Colon (tissue), 2 donors: ENCODE measurements around the gene CCDC102B.
"Not testable (repeated sequence)": the region's sequence is repeated elsewhere in the genome, so short reads cannot be mapped to it uniquely, and the experiment has no call there.

Experiments used
- FAIRE-seq: peaks from 2 replicates; lab custom pipeline; 2012; peaks lifted over from hg19 to GRCh38; lab: Jason Lieb, UNC
- donor health status: control.
- donor health status: control.

Gene CCDC102B

GRCh38 chr18:68797871-68798270 lies at the start of gene CCDC102B:
TSS of gene CCDC102B (plus strand) at chr18:68798080. CDS start at chr18:68836764, 38,684 bp downstream.
- FAIRE-seq, result no peak

DNA sequence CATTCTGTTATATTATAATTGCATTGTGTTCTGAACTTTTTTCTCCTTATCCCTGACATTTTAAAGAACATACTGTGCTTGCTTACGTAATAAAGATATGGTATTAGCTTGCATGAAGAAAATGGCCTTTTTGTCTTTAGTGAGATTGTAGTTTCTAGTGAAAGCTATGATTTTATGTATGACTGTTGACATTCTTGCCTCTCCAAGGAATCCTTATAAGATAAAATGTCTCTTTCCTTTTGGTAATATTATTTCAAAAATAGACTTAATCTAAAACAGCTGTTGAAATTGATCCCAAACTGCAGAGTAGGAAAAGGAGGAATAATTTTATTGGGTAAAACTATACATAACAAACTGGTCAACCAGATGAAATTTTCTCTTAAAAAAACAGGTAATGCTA lies 40.8 kb upstream of the CCDC102B start:
- no peak for FAIRE-seq

DNA sequence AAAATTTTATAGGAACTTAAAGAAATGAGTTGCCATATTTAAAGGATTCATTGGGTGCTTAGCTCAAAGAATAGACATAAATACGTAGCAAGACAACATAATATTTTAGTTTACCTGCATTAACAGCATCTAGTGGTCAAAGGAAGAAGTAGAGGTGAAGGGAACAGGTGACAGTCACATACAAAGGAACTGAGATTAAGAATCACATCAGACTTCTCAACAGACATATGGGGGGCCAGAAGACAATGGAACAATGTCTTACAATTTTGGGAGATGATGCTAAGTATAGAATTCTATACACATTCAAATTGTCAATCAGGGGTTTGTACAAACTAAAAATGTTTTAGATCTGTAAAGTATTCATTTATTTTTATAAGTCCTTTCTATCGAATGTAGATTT lies 38.6 kb upstream of the CCDC102B start:
- no peak for FAIRE-seq

DNA sequence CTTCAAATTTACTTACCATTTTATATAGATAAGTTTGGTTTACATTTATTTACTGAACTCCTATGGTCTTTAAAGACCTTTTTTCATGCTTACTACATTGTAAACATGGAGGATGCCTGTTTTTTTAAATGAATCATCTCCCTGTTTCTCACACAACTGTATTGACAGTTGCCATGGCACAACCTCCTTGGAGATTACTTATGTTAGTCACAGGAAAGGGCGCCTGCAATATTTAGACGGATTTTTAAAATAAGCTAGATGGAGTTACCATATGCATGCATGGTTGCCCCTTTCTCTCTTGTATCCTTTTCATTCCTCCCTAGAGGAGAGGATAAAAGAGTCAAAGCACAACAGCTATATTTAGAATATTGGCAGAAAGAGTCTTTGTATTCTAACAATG lies 34.8 kb upstream of the CCDC102B start:
- FAIRE-seq, result no peak

- FAIRE-seq, result no peak
Observed at GRCh38 chr18:68764016-68764415, 33.9 kb upstream of the CCDC102B start.

DNA sequence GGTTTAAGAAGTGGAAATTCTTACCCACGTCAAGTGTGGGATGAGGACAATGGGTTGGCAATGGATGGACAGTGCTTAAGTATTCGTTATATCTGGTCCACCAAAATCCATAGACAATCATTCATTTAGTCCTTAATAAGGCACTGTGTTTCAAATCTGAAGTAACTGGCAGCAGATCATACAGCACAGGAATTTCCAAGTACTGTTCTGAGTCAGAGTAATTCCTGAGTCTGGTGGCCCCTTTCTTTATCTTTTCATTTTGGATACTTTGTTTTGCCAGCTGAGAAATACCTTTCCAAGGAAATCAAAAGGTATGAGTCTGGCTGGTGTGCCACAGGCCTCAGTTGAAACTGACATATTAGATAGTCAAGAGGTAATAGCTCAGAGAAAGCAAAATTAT lies 31.4 kb upstream of the CCDC102B start:
- FAIRE-seq, result no peak

DNA sequence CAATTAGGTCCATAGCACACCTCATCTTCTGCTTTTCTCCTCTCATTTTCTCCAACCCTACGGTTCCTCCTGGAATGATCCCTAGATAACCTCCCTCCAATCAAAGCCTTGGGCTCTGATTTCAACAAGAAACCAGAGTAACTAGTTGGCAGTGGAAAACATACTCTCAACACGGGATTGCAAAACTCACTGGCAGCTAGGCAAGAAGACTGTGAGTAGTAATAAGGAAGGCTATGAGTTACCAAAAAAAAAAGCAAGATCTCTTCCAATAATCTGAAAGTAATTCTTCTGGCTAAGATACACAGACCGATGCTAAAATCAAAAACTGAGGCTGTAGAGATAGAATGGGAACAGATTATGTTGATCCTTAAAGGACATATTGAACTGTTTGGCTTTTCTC lies 28.4 kb upstream of the CCDC102B start:
- FAIRE-seq, result no peak

DNA sequence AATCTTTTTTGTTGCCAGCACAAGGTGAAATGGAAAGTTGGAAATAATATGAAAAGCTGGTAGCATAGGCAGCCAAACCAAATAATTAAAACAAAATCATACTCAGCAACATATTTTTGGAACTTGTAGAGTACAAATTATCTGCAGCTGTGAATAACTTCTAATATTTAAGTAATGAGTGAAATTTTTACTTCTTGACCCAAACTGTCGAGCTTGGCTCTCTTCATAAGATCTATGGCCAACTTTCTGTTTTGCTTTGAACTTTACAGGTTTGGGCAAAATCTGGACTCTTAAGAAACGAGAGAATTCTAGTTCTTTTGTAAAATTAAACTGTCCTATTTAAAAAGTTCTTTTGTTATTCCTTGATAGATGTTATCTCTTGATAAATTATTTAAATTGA lies 25.6 kb upstream of the CCDC102B start:
- FAIRE-seq, result no peak

- FAIRE-seq, result no peak
Observed at GRCh38 chr18:68778280-68778886, 19.5 kb upstream of the CCDC102B start.

- no peak for FAIRE-seq
Observed at GRCh38 chr18:68779169-68779568, 18.7 kb upstream of the CCDC102B start.

DNA sequence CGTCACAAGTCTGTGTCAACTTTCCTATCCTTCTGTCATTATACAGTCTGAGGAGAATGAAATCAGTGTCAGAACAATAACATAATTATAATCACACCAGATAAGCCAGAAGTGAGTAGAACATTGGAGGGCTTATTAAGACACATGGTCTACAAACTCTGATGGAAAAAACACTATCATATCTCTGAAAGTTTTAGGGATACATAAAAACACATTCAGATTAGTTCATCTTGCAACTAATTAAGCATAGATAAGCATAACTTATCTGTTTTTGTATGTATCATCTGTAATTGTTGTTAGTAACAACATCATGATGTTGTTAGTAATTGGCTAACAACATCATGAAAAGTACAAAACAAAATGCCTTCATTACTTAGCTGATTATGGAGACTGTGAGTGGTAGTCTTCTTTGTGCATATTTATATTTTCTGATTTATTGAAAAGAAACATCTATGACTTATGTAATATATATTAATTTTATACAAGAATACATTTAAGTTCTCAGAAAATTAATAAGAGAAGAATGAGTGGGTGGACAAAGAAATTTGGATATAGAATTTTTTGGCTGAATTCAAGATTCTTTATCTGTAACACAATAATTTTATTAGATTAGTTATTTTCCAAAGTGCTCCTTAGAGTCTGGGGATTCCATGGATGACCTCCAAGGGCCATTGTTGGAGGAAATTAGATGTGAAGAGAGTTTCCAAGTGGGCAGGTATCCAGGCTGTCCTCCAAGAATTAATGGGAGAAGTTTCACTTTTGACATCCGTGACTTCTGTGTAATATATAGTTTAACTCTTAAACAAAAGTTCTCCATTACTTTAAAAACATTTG lies 16.9 kb upstream of the CCDC102B start:
- no peak for FAIRE-seq

DNA sequence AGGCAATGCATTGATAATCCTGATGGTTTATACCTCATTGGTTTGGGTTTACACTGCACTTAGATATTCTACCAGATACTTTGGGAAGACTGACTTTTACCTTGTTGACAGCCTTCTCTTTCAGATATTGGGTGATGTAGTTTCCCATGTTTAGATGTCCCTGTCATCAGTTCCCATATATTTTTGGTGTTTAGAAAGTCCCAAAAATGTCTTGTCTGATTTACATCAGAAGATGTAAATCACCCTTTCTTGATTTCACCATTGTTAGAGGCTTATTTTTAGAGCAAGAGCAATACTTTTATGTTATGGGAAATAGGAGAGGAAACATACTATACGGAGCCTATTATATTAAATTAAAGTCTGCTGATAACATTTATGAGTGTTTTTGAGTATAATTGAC lies 14.4 kb upstream of the CCDC102B start:
- FAIRE-seq, result no peak

GRCh38 chr18:68784071-68784470 lies 13.8 kb upstream of the CCDC102B start:
- no peak for FAIRE-seq

DNA sequence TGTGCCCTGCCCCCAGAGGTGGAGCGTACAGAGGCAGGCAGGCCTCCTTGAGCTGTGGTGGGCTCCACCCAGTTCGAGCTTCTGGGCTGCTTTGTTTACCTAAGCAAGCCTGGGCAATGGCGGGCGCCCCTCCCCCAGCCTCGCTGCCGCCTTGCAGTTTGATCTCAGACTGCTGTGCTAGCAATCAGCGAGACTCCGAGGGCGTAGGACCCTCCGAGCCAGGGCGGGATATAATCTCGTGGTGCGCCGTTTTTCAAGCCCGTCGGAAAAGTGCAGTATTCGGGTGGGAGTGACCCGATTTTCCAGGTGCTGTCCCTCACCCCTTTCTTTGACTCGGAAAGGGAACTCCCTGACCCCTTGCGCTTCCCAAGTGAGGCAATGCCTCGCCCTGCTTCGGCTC lies 7.6 kb upstream of the CCDC102B start:
- not testable (repeated sequence) for FAIRE-seq

DNA sequence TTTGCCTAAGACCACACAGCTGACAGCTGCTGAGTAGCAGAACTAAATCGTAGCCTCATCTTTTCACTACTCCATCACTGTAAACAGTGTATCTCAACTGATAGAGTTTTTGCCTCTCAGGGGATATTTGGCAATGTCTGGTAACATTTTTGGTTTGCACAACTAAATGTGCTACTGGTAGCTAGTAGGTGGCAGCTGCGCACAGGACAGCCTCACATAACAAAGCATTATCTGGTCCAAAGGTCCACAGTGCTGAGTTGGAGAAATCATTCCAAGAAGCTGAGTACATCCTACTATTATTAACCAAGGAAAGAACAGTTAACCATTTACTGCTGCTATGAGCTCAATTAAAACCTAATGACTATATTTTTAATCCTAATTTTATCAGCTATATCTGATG lies 6.1 kb upstream of the CCDC102B start:
- no peak for FAIRE-seq

DNA sequence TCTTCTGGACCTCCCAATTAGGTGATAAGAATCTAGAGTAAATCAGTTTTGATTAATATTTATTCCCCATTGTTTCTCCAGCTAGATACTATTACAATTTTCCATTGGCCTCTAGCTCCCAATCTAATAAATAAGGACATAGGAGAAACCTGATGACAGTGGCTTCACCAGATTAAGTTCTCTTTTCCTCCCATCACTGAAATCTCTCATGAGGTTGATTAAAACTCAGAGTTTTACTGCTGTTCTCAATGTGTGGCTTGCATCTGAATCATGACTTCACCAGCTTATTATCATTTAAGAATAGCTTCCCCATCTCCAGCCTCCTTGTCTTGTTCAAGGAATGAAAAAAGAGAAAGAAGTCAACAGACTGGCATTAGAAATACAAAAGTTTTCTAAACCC lies 3.9 kb upstream of the CCDC102B start:
- no peak for FAIRE-seq

DNA sequence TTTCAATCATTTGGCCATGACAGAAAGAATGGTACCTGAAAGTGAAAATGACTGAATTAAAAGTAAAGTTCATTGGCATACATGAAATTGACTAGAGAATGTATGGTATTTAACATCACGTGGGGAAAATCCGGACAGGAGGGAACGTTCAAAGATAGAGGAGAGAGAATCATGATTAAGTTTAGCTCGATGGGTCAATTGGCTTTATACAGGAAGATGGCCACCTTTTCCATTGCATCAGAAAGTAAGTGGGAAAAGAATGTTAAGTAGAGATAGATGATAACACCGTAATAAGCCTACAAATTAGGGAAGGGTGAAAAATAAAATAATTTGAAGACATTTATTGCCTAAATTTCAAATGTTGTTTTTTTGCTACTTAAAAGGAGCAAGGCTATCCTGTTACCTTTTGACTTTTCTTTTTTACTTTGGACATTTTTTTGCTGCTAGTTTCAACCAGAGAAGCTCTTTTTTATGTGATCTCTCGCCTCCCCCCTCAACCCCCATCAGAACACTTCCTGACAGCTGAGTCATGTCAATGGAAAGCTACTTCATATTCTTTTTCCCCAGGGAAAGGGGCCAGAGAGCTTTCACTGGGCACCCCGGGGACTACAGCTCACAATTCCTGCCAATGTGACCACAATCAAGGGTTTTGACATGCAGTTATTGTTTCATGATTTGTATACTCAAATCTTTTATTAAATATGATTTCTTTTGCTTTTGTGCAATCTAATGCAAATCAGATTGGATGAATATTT lies 767 bp upstream of the CCDC102B start:
- no peak for FAIRE-seq

DNA sequence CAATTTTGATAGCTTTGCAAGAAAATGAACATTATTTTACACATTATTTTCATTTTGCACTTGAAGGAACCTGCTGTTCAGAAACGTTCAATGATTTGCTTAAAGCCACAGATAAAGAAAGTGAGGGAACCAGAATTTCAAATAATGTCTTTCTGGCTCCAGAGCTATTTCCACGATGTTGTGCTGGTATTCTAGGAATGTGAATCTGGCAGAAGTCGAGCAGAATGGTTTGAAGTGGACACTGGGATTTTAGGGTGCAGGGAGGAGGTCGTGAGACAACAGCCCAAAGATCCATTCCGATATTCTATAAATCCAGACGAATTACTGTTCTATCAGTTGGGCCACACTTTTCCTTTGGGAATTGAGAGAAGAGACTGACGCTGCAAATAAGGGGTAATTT lies 2.2 kb downstream of the CCDC102B start:
- no peak for FAIRE-seq

DNA sequence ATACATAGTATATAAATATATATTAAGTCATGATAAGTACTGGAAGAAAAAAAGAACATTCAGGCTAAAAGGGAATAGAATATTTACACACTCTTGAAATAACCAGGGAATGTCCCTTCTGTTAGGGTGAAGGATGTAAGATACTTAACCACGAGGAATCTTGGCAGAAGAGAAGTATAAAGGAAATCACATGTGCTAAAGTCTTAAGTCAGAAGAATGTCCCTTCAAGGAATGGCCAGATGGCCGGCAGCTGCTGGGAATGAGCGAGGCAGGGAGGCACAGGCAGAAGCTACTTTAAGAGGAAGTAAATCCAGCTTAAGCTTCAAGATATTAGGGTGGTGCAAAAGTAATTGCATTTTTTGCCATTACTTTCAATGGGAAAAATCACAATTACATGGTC lies 5.5 kb downstream of the CCDC102B start:
- FAIRE-seq, result no peak

DNA sequence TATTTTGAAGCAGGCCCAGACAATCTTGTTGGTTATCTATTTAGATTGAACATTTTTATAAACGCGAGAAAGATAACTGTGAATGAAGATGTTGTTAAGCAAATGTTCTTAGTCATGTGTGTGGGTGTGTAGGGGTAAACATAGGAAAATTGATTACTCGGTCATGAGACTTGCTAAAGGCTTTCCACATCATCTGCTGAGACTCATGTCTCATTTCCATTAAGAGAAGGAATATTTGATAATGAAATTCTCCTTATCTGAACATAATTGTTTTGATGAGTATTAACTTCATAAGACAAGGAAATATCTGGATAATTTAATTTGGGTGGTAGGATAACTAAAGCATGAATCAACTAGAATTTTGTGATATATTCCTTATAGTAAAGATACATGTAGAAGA lies 19.7 kb downstream of the CCDC102B start:
- FAIRE-seq, result no peak

- FAIRE-seq, result no peak
Observed at GRCh38 chr18:68818584-68818983, 20.7 kb downstream of the CCDC102B start.

- no peak for FAIRE-seq
Observed at GRCh38 chr18:68822926-68823325, 25.0 kb downstream of the CCDC102B start.

DNA sequence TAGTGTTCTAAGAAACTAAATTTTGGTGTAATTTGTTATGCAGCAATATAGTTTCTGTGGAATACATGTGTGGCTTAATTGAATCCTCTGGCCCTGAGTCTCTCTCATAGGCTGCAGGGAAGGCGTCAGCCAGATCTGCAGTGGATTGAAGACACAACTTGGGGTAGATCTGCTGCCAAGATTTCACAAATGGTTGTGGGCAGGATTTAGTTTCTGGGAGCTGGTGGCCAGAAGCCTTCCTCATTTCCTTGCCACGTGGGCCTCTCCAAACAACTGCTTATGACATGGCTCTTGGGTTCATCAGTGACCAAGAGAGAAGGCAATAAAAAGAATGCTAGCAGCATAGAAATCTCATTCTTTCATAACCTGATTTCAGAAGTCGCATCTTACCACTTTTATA lies 28.2 kb downstream of the CCDC102B start:
- FAIRE-seq, result no peak
